OCI-LY7 (cell line): ENCODE data around the gene ACOXL. TPM values are rescaled to one million over a fixed set of nuclear protein-coding genes. Genes with fewer than 3 reads are reported as not detected.

Experiments used
- BruUV-seq: library from RNA; stranded (reverse); fragments of 400-500 nt; replicated peaks from 2 replicates; lab custom pipeline; 2021; lab: Mats Ljungman, UMichigan
- CTCF ChIA-PET: fragments of 300-600 bp; sonication (Branson Sonifier 250); formaldehyde crosslinking; loops from one replicate; lab custom pipeline; 2022; ENCODE audit warnings: antibody characterized with exemption; ENCODE audit not compliant: unreplicated experiment; lab: Charles Lee
- POLR2A ChIA-PET: fragments of 300-600 bp; sonication (Branson Sonifier 250); formaldehyde crosslinking; loops from one replicate; lab custom pipeline; 2022; ENCODE audit warnings: antibody characterized with exemption; lab: Charles Lee
- DNase-seq: peaks from one replicate; pipeline ENCODE4 v3.0.0-alpha.2; 2015; ENCODE audit warnings: low spot score
- H2AFZ ChIP-seq: fragments of 200-600 bp; sonication (generic), shearing (Covaris generic); 2 replicates; pipeline ENCODE4 v1.6.1; 2014; ENCODE audit warnings: mild to moderate bottlenecking, antibody characterized with exemption, low read length, moderate library complexity
- H3K27ac ChIP-seq: fragments of 200-600 bp; sonication (generic); 2 replicates; pipeline ENCODE4 v1.5.1; 2014; ENCODE audit warnings: mixed run types, low read depth, mild to moderate bottlenecking, moderate library complexity, low read length, inconsistent platforms; ENCODE audit not compliant: poor library complexity, severe bottlenecking
- H3K36me3 ChIP-seq: fragments of 200-600 bp; sonication (generic); 2 replicates; pipeline ENCODE4 v1.6.1; 2014; ENCODE audit warnings: mild to moderate bottlenecking, antibody characterized with exemption, low read length, moderate library complexity, mixed read lengths; ENCODE audit not compliant: insufficient read depth
- H3K4me1 ChIP-seq: fragments of 200-600 bp; sonication (generic); 2 replicates; pipeline ENCODE4 v1.5.1; 2014; ENCODE audit warnings: mild to moderate bottlenecking, low read length; ENCODE audit not compliant: insufficient read depth, poor library complexity, severe bottlenecking
- H3K4me2 ChIP-seq: fragments of 200-600 bp; sonication (generic); 2 replicates; pipeline ENCODE4 v1.6.1; 2014; ENCODE audit warnings: mild to moderate bottlenecking, low read length
- H3K4me3 ChIP-seq: fragments of 200-600 bp; sonication (generic); 2 replicates; pipeline ENCODE4 v1.5.1; 2014; ENCODE audit warnings: mild to moderate bottlenecking, low read depth, low read length; ENCODE audit not compliant: poor library complexity, severe bottlenecking
- H3K79me2 ChIP-seq: fragments of 200-600 bp; sonication (generic); 2 replicates; pipeline ENCODE4 v1.6.1; 2016; ENCODE audit warnings: low read depth, mild to moderate bottlenecking, low read length, moderate library complexity, mixed read lengths; ENCODE audit not compliant: insufficient read depth
- H3K9me2 ChIP-seq: fragments of 200-600 bp; sonication (generic); 2 replicates; pipeline ENCODE4 v1.6.1; 2016; ENCODE audit warnings: mild to moderate bottlenecking, low read length, mixed read lengths; ENCODE audit not compliant: insufficient read depth
- H3K9me3 ChIP-seq: fragments of 200-600 bp; sonication (generic); 2 replicates; pipeline ENCODE4 v1.6.1; 2014; ENCODE audit warnings: mild to moderate bottlenecking, mixed run types, low read length, mixed read lengths
- H4K20me1 ChIP-seq: fragments of 200-600 bp; sonication (generic); 2 replicates; pipeline ENCODE4 v1.6.1; 2014; ENCODE audit warnings: mild to moderate bottlenecking, antibody characterized with exemption, low read length, moderate library complexity, mixed read lengths; ENCODE audit not compliant: insufficient read depth
- CTCF ChIP-seq: fragments of 200-600 bp; sonication (generic); conservative IDR thresholded peaks from 2 replicates; pipeline ENCODE4 v1.5.1; 2014; ENCODE audit warnings: mild to moderate bottlenecking, antibody characterized with exemption, low read length, moderate library complexity, mixed read lengths
- EZH2phosphoT487 ChIP-seq: fragments of 200-600 bp; sonication (generic); IDR thresholded peaks from 2 replicates; pipeline ENCODE4 v1.6.1; 2018; ENCODE audit warnings: low read depth, borderline replicate concordance, mild to moderate bottlenecking, mixed run types, antibody characterized with exemption, low read length, moderate library complexity, mixed read lengths
- intact Hi-C: fragments of 100-400 bp; cut with micrococcal nuclease; formaldehyde crosslinking; loops from one replicate; pipeline ENCODE4 v1.10.0; 2022; ENCODE audit not compliant: unreplicated experiment
- total RNA-seq, 2 experiments: library from RNA; depleted of rRNA in 1 of 2; stranded (reverse); fragments of >200 nt in 1 of 2; shearing (Covaris generic) in 1 of 2; gene quantifications; 2 replicates each; pipeline ENCODE4 v1.2.3, GENCODE V29; 2014 to 2022

Gene ACOXL
- total RNA-seq, 2 experiments from 2014 or later, result 1.4 TPM; not detected in 1

GRCh38 chr2:111066062-111066593, 333.8 kb downstream of the ACOXL start:
- no peak overlapping the region for H3K27ac ChIP-seq
- H4K20me1 ChIP-seq, result no peaks in the 10 kb centered on the region
- peaks cover 9% of the 10 kb centered on the region for H3K9me3 ChIP-seq
- H3K79me2 ChIP-seq, result no peaks in the 10 kb centered on the region
- ChIA-PET CTCF (no interaction called here), POLR2A (interaction anchor here (1.7 kb wide), 1 partner anchor 10 kb away, joined by 9 read pairs; no protein-coding TSS in a partner anchor)
- H3K9me2 ChIP-seq, result 0 out of 2 replicates have a peak, but pooled peaks cover 3% of the 10 kb centered on the region
- H3K4me2 ChIP-seq, result no peak overlapping the region
- TF ChIP-seq EZH2phosphoT487 (no peak), CTCF (no peak)
- no peaks in the 10 kb centered on the region; the same call in 1 of the 2 replicates for H3K36me3 ChIP-seq
- H2AFZ ChIP-seq, result no peak overlapping the region
- peaks cover 34% of the 10 kb centered on the region for H3K4me1 ChIP-seq
- no peak overlapping the region for H3K4me3 ChIP-seq
- no TSS peak for BruUV-seq
- no peak for DNase-seq
- intact Hi-C loops, result no loop called here

- Histone ChIP-seq H3K4me1 (peaks cover 32% of the 10 kb centered on the region), H4K20me1 (no peaks in the 10 kb centered on the region), H3K27ac (no peak overlapping the region), H3K4me2 (no peak overlapping the region), H3K4me3 (no peak overlapping the region), H3K9me2 (0 out of 2 replicates have a peak, but pooled peaks cover 3% of the 10 kb centered on the region), H3K9me3 (peaks cover 9% of the 10 kb centered on the region), H3K36me3 (no peaks in the 10 kb centered on the region; the same call in 1 of the 2 replicates), H2AFZ (no peak overlapping the region), H3K79me2 (no peaks in the 10 kb centered on the region)
- POLR2A ChIA-PET, result interaction anchor here (1.1 kb wide), 1 partner anchor 31 kb away, joined by 4 read pairs; no protein-coding TSS in a partner anchor
- BruUV-seq, result no TSS peak
- intact Hi-C loops, result no loop called here
- TF ChIP-seq EZH2phosphoT487, result no peak
- CTCF ChIA-PET, result no interaction called here
- no peak for DNase-seq
Observed at GRCh38 chr2:111068435-111069058, 336.2 kb downstream of the ACOXL start.

GRCh38 chr2:111069722-111070121, 337.3 kb downstream of the ACOXL start:
- H3K9me3 ChIP-seq, result peaks cover 20% of the 10 kb centered on the region
- BruUV-seq, result no TSS peak
- H3K4me3 ChIP-seq, result no peak overlapping the region
- H3K4me2 ChIP-seq, result no peak overlapping the region
- POLR2A ChIA-PET, result no interaction called here
- TF ChIP-seq CTCF, result peak; percentile 61
- no peak for TF ChIP-seq EZH2phosphoT487
- H3K79me2 ChIP-seq, result no peaks in the 10 kb centered on the region
- no peak overlapping the region for H2AFZ ChIP-seq
- H3K9me2 ChIP-seq, result 0 out of 2 replicates have a peak, but pooled peaks cover 3% of the 10 kb centered on the region
- H3K36me3 ChIP-seq, result no peaks in the 10 kb centered on the region; the same call in 1 of the 2 replicates
- DNase-seq, result no peak
- H4K20me1 ChIP-seq, result no peaks in the 10 kb centered on the region
- peaks cover 32% of the 10 kb centered on the region for H3K4me1 ChIP-seq
- intact Hi-C loops, result no loop called here
- CTCF ChIA-PET, result no interaction called here
- H3K27ac ChIP-seq, result no peak overlapping the region
